Measurements from ENCODE around the gene ACBD4.

- TF ChIP-seq POLR2AphosphoS5 (IDR thresholded peaks at IDR 0.05; ENCODE audit: low read depth): no peak
- TF ChIP-seq CTCF (IDR thresholded peaks at IDR 0.05; ENCODE audit: insufficient read depth, low read length): no peak
- TF ChIP-seq REST (IDR thresholded peaks at IDR 0.05; ENCODE audit: insufficient replicate concordance, low read depth): no peak
- TF ChIP-seq GABPA (IDR thresholded peaks at IDR 0.05; ENCODE audit: low read depth): no peak
Observed at GRCh38 chr17:45087504-45087975, 47.9 kb upstream of the ACBD4 start.
